ENCODE data around the gene ARHGEF26.

ARHGEF26 gene

GRCh38 chr3:154240235-154240634 is 119.0 kb downstream of the ARHGEF26 start:
- TF ChIP-seq OSR1 (CRISPR knock-in tag; IDR thresholded peaks at IDR 0.05) (no peak), ARNTL (CRISPR knock-in tag; IDR thresholded peaks at IDR 0.05; ENCODE audit: borderline replicate concordance, low read depth) (no peak), GLIS3 (CRISPR knock-in tag; IDR thresholded peaks at IDR 0.05) (no peak), ZNF565 (CRISPR knock-in tag; conservative IDR thresholded peaks at IDR 0.05; ENCODE audit: low read depth) (no peak)
- TF ChIP-seq, protein P1, sequence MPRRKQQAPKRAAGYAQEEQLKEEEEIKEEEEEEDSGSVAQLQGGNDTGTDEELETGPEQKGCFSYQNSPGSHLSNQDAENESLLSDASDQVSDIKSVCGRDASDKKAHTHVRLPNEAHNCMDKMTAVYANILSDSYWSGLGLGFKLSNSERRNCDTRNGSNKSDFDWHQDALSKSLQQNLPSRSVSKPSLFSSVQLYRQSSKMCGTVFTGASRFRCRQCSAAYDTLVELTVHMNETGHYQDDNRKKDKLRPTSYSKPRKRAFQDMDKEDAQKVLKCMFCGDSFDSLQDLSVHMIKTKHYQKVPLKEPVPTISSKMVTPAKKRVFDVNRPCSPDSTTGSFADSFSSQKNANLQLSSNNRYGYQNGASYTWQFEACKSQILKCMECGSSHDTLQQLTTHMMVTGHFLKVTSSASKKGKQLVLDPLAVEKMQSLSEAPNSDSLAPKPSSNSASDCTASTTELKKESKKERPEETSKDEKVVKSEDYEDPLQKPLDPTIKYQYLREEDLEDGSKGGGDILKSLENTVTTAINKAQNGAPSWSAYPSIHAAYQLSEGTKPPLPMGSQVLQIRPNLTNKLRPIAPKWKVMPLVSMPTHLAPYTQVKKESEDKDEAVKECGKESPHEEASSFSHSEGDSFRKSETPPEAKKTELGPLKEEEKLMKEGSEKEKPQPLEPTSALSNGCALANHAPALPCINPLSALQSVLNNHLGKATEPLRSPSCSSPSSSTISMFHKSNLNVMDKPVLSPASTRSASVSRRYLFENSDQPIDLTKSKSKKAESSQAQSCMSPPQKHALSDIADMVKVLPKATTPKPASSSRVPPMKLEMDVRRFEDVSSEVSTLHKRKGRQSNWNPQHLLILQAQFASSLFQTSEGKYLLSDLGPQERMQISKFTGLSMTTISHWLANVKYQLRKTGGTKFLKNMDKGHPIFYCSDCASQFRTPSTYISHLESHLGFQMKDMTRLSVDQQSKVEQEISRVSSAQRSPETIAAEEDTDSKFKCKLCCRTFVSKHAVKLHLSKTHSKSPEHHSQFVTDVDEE (CRISPR knock-in tag; IDR thresholded peaks at IDR 0.05): no peak
- ATAC-seq: no peak

DNA sequence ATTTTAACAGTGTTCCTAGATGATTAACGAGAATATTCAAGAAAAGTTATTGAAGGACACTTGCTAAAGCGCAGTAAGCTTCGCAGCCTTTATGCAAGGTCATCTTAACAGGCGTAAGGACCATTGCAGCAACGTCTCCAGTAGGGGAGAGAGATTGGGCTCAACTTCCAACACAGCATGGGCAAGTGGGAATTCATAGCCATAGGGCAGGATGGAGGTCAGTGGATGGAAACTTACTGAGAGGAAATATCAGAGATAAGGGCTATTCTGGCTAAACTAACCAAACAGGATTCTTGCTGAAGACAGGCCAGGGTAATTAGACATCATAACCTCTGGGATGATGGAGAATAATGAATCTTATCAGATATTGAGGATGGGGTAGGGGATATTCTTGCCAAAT is 120.3 kb downstream of the ARHGEF26 start:
- ATAC-seq: no peak

More for the DNA sequence above, 120.3 kb downstream of the ARHGEF26 start:
- TF ChIP-seq ZNF70 (CRISPR knock-in tag; IDR thresholded peaks at IDR 0.05): no peak
- no peak for TF ChIP-seq ZNF8 (CRISPR knock-in tag; IDR thresholded peaks at IDR 0.05)
- no peak for TF ChIP-seq SNAI2 (CRISPR knock-in tag; IDR thresholded peaks at IDR 0.05)
- no peak for TF ChIP-seq ISL1 (CRISPR knock-in tag; IDR thresholded peaks at IDR 0.05)
- TF ChIP-seq ESRRG (CRISPR knock-in tag; IDR thresholded peaks at IDR 0.05): no peak
- no peak for TF ChIP-seq ARNTL (CRISPR knock-in tag; IDR thresholded peaks at IDR 0.05; ENCODE audit: borderline replicate concordance, low read depth)
- no peak for TF ChIP-seq ZNF565 (CRISPR knock-in tag; conservative IDR thresholded peaks at IDR 0.05; ENCODE audit: low read depth)
- TF ChIP-seq TCF4 (CRISPR knock-in tag; IDR thresholded peaks at IDR 0.05; ENCODE audit: borderline replicate concordance): no peak
- TF ChIP-seq, protein P2, sequence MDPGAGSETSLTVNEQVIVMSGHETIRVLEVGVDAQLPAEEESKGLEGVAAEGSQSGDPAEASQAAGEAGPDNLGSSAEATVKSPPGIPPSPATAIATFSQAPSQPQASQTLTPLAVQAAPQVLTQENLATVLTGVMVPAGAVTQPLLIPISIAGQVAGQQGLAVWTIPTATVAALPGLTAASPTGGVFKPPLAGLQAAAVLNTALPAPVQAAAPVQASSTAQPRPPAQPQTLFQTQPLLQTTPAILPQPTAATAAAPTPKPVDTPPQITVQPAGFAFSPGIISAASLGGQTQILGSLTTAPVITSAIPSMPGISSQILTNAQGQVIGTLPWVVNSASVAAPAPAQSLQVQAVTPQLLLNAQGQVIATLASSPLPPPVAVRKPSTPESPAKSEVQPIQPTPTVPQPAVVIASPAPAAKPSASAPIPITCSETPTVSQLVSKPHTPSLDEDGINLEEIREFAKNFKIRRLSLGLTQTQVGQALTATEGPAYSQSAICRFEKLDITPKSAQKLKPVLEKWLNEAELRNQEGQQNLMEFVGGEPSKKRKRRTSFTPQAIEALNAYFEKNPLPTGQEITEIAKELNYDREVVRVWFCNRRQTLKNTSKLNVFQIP (CRISPR knock-in tag; IDR thresholded peaks at IDR 0.05; ENCODE audit: borderline replicate concordance, low read depth): no peak
- no peak for TF ChIP-seq RARB (CRISPR knock-in tag; IDR thresholded peaks at IDR 0.05)
- TF ChIP-seq, protein P1 (CRISPR knock-in tag; IDR thresholded peaks at IDR 0.05): no peak
- no peak for TF ChIP-seq CREB5 (CRISPR knock-in tag; IDR thresholded peaks at IDR 0.05; ENCODE audit: low read depth)
- no peak for TF ChIP-seq PPARA (CRISPR knock-in tag; IDR thresholded peaks at IDR 0.05; ENCODE audit: borderline replicate concordance)
- TF ChIP-seq TOX (CRISPR knock-in tag; IDR thresholded peaks at IDR 0.05; ENCODE audit: borderline replicate concordance): no peak
- no peak for TF ChIP-seq OSR1 (CRISPR knock-in tag; IDR thresholded peaks at IDR 0.05)
- no peak for TF ChIP-seq BACH2 (CRISPR knock-in tag; IDR thresholded peaks at IDR 0.05; ENCODE audit: borderline replicate concordance)
- no peak for TF ChIP-seq CSRNP3 (CRISPR knock-in tag; IDR thresholded peaks at IDR 0.05)
- TF ChIP-seq GLIS3 (CRISPR knock-in tag; IDR thresholded peaks at IDR 0.05): no peak
- TF ChIP-seq CSDC2 (CRISPR knock-in tag; IDR thresholded peaks at IDR 0.05): no peak
- TF ChIP-seq ZFP30 (CRISPR knock-in tag; IDR thresholded peaks at IDR 0.05): no peak
